ENCODE results near the gene GABRG2.
A peak's percentile ranks its signal among the peaks of the same experiment; 100 is the strongest.
"Not testable (repeated sequence)": the region's sequence is repeated elsewhere in the genome, so short reads cannot be mapped to it uniquely, and the experiment has no call there.

GABRG2 gene

DNA sequence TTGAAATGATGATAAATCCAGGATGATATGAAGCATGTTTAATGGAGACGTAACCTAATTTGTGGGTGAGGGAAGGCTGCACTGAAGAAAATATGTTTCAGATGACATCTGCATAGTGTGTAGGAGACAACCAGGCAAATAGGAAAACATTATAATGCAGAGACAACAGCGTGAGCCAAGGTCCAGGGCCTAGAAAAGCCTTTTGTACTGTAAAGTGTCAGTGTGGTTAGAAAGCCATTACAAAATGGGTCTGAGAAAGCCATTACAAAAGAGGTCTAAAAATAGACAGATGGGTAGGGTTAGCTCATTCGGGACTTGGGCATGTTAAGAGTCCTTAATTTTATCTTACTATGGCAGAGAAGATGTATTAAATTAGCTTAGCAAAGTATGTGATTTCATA lies 14.9 kb upstream of the GABRG2 start:
- DNase-seq (ENCODE audit: low read depth) = peak; percentile 3
- TF ChIP-seq MYC (IDR thresholded peaks at IDR 0.05; ENCODE audit: low read depth, low read length) = no peak
- no peak for TF ChIP-seq POLR2A (IDR thresholded peaks at IDR 0.05; ENCODE audit: extremely low read depth, insufficient read length)
- TF ChIP-seq, protein P1, sequence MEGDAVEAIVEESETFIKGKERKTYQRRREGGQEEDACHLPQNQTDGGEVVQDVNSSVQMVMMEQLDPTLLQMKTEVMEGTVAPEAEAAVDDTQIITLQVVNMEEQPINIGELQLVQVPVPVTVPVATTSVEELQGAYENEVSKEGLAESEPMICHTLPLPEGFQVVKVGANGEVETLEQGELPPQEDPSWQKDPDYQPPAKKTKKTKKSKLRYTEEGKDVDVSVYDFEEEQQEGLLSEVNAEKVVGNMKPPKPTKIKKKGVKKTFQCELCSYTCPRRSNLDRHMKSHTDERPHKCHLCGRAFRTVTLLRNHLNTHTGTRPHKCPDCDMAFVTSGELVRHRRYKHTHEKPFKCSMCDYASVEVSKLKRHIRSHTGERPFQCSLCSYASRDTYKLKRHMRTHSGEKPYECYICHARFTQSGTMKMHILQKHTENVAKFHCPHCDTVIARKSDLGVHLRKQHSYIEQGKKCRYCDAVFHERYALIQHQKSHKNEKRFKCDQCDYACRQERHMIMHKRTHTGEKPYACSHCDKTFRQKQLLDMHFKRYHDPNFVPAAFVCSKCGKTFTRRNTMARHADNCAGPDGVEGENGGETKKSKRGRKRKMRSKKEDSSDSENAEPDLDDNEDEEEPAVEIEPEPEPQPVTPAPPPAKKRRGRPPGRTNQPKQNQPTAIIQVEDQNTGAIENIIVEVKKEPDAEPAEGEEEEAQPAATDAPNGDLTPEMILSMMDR (IDR thresholded peaks at IDR 0.05; ENCODE audit: low read depth, low read length) = no peak
- TF ChIP-seq, protein P2, sequence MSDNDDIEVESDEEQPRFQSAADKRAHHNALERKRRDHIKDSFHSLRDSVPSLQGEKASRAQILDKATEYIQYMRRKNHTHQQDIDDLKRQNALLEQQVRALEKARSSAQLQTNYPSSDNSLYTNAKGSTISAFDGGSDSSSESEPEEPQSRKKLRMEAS (IDR thresholded peaks at IDR 0.05; ENCODE audit: low read depth, low read length) = no peak
- H3K4me3 ChIP-seq (ENCODE audit: low read depth, low read length) = no peak overlapping the region

DNA sequence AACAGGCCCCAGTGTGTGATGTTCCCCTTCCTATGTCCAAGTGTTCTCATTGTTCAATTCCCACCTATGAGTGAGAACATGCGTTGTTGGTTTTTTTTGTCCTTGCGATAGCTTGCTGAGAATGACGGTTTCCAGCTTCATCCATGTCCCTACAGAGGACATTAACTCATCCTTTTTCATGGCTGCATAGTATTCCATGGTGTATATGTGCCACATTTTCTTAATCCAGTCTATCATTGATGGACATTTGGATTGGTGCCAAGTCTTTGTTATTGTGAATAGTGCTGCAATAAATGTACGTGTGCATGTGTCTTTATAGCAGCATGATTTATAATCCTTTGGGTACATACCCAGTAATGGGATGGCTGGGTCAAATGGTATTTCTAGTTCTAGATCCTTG lies 12.5 kb upstream of the GABRG2 start:
- not testable (repeated sequence) for H3K4me3 ChIP-seq (ENCODE audit: low read depth, low read length); DNase-seq (ENCODE audit: low read depth)

GRCh38 chr5:162067162-162067561 lies 411 bp upstream of the GABRG2 start:
- TF ChIP-seq, protein P1 (IDR thresholded peaks at IDR 0.05; ENCODE audit: low read depth, low read length) = no peak
- TF ChIP-seq MYC (IDR thresholded peaks at IDR 0.05; ENCODE audit: low read depth, low read length) (no peak), POLR2A (IDR thresholded peaks at IDR 0.05; ENCODE audit: extremely low read depth, insufficient read length) (no peak)
- TF ChIP-seq, protein P2 (IDR thresholded peaks at IDR 0.05; ENCODE audit: low read depth, low read length) = no peak
- H3K4me3 ChIP-seq (ENCODE audit: low read depth, low read length) = no peak overlapping the region
- no peak for DNase-seq (ENCODE audit: low read depth)

DNA sequence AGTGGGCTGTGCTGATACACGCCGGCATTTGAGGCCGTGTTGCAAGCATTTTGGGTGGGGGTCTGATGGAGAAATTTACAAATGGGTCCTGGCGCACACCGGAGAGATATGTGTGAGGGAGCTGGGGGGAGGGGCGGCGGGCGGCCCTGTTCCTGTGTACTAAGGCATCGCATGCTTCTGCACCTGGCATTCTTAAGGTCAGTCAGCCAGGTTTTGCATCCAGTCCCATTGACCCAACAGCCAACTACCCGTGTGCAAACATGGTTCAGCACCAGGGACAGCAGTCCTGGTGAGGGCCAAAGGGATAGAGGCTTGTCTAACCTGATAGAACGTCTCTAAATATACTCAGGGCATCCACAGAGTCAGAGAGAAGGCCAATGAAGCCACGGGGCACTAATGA lies 839 bp downstream of the GABRG2 start:
- TF ChIP-seq POLR2A (IDR thresholded peaks at IDR 0.05; ENCODE audit: extremely low read depth, insufficient read length) = no peak
- TF ChIP-seq, protein P1 (IDR thresholded peaks at IDR 0.05; ENCODE audit: low read depth, low read length) = no peak
- TF ChIP-seq, protein P2 (IDR thresholded peaks at IDR 0.05; ENCODE audit: low read depth, low read length) = no peak
- no peak for TF ChIP-seq MYC (IDR thresholded peaks at IDR 0.05; ENCODE audit: low read depth, low read length)
- DNase-seq (ENCODE audit: low read depth) = peak; percentile 60
- no peak overlapping the region for H3K4me3 ChIP-seq (ENCODE audit: low read depth, low read length)

DNA sequence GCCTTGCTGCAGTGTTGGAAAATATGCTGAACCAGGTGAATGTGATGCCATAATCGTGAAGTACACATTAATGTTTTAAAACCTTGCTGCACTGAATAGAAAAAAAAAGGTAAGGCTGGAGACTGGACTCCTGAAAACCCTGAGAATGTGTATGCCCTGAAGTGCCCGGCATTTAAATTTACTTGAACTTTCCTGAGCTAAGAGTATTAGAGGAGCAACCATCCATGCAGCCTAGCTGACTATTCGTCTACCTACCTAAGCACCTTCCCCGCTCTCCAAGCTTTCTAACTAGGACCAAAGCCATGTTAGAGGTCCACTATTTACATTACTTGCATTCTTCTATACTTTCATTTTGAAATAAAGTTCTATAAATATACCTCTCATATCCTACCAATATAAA lies 1.4 kb downstream of the GABRG2 start:
- H3K4me3 ChIP-seq (ENCODE audit: low read depth, low read length) = no peak overlapping the region
- DNase-seq (ENCODE audit: low read depth) = no peak
- TF ChIP-seq, protein P1 (IDR thresholded peaks at IDR 0.05; ENCODE audit: low read depth, low read length) = no peak
- TF ChIP-seq POLR2A (IDR thresholded peaks at IDR 0.05; ENCODE audit: extremely low read depth, insufficient read length) (no peak), MYC (IDR thresholded peaks at IDR 0.05; ENCODE audit: low read depth, low read length) (no peak)
- TF ChIP-seq, protein P2 (IDR thresholded peaks at IDR 0.05; ENCODE audit: low read depth, low read length) = no peak

GRCh38 chr5:162078805-162079204 lies 11.2 kb downstream of the GABRG2 start:
- TF ChIP-seq, protein P2 (IDR thresholded peaks at IDR 0.05; ENCODE audit: low read depth, low read length) = no peak
- DNase-seq (ENCODE audit: low read depth) = no peak

DNA sequence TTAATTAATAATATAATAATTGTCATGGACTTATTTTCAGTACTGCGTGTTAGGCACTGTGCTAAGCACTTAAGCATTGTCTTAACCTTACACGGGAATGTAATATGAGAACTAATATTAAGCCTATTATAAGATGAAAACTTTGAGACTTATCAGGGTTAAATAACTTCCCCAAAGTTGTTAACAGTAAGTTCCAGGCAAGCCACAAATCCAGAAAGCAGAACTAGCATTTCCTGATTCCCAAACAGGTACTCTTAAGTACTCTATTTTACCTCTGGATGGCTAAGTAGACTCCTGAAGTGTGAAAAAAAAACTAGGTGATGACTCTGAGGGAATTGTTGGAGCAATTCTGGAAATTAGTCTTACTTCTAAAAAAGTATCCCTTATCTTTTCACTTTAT lies 23.8 kb downstream of the GABRG2 start:
- TF ChIP-seq, protein P2 (IDR thresholded peaks at IDR 0.05; ENCODE audit: low read depth, low read length) = no peak
- TF ChIP-seq, protein P1 (IDR thresholded peaks at IDR 0.05; ENCODE audit: low read depth, low read length) = no peak
- no peak for TF ChIP-seq MYC (IDR thresholded peaks at IDR 0.05; ENCODE audit: low read depth, low read length)
- no peak for TF ChIP-seq POLR2A (IDR thresholded peaks at IDR 0.05; ENCODE audit: extremely low read depth, insufficient read length)
- H3K4me3 ChIP-seq (ENCODE audit: low read depth, low read length) = no peak overlapping the region
- no peak for DNase-seq (ENCODE audit: low read depth)

More at GRCh38 chr5:162078805-162079204, 11.2 kb downstream of the GABRG2 start:
- H3K4me3 ChIP-seq (ENCODE audit: low read depth, low read length) = no peak overlapping the region
